ENCODE results near the gene DHFR2. TPM values are rescaled to one million over a fixed set of nuclear protein-coding genes. Genes with fewer than 3 reads are reported as not detected.
"Not testable (repeated sequence)": the region's sequence is repeated elsewhere in the genome, so short reads cannot be mapped to it uniquely, and the experiment has no call there.

DHFR2 gene
- total RNA-seq, 4 donors from 2014 or later: 6.0 to 16.7 (median 6.6) TPM

GRCh38 chr3:94049267-94049666, 13.4 kb downstream of the DHFR2 start:
- Histone ChIP-seq H3K27ac (no peak overlapping the region), H3K9me3 (no peaks in the 10 kb centered on the region), H3K36me3 (peaks cover 0 to 5% (median under 1%) of the 10 kb centered on the region in 4 donors), H3K27me3 (no peaks in the 10 kb centered on the region), H3K4me3 (no peak overlapping the region), H3K4me1 (no peaks in the 10 kb centered on the region)
- DNase-seq: no peak
- WGBS, 2 donors (ENCODE audit: low coverage in 1 of 2): 81 to 91% methylated on average over 2 of the region's 2 CpGs
- TF ChIP-seq, protein P1, sequence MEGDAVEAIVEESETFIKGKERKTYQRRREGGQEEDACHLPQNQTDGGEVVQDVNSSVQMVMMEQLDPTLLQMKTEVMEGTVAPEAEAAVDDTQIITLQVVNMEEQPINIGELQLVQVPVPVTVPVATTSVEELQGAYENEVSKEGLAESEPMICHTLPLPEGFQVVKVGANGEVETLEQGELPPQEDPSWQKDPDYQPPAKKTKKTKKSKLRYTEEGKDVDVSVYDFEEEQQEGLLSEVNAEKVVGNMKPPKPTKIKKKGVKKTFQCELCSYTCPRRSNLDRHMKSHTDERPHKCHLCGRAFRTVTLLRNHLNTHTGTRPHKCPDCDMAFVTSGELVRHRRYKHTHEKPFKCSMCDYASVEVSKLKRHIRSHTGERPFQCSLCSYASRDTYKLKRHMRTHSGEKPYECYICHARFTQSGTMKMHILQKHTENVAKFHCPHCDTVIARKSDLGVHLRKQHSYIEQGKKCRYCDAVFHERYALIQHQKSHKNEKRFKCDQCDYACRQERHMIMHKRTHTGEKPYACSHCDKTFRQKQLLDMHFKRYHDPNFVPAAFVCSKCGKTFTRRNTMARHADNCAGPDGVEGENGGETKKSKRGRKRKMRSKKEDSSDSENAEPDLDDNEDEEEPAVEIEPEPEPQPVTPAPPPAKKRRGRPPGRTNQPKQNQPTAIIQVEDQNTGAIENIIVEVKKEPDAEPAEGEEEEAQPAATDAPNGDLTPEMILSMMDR (IDR thresholded peaks at IDR 0.05): no peak
- TF ChIP-seq EP300 (IDR thresholded peaks at IDR 0.05; ENCODE audit: low read depth) (no peak), POLR2AphosphoS5 (IDR thresholded peaks at IDR 0.05) (no peak), POLR2A (IDR thresholded peaks at IDR 0.05) (no peak)
- in situ Hi-C loops (cut with MboI; ENCODE audit: low pct_ligation_motif_present in 1 of 4, low pct_unique_long_range_greater_than_20kb in 1 of 4, low sequenced_read_pairs in 3 of 4): no loop called here
- intact Hi-C loops (cut with DNase I; ENCODE audit: low total_unique reads): no loop called here

- in situ Hi-C loops (cut with MboI; ENCODE audit: low pct_ligation_motif_present in 1 of 4, low pct_unique_long_range_greater_than_20kb in 1 of 4, low sequenced_read_pairs in 3 of 4): no loop called here
- Histone ChIP-seq H3K9me3 (no peaks in the 10 kb centered on the region), H3K36me3 (peaks cover 0 to 7% (median 2%) of the 10 kb centered on the region in 4 donors), H3K27me3 (no peaks in the 10 kb centered on the region), H3K4me3 (no peak overlapping the region), H3K27ac (no peak overlapping the region), H3K4me1 (no peaks in the 10 kb centered on the region)
- no peak for TF ChIP-seq POLR2A (IDR thresholded peaks at IDR 0.05)
- TF ChIP-seq, protein P1 (IDR thresholded peaks at IDR 0.05): no peak
- no peak for TF ChIP-seq EP300 (IDR thresholded peaks at IDR 0.05; ENCODE audit: low read depth)
- no peak for TF ChIP-seq POLR2AphosphoS5 (IDR thresholded peaks at IDR 0.05)
- intact Hi-C loops (cut with DNase I; ENCODE audit: low total_unique reads): no loop called here
- no peak for DNase-seq
- 95 to 100% methylated on average over 2 of the region's 2 CpGs for WGBS, 2 donors (ENCODE audit: low coverage in 1 of 2)
Observed at GRCh38 chr3:94046533-94046932, 16.2 kb downstream of the DHFR2 start.

DNA sequence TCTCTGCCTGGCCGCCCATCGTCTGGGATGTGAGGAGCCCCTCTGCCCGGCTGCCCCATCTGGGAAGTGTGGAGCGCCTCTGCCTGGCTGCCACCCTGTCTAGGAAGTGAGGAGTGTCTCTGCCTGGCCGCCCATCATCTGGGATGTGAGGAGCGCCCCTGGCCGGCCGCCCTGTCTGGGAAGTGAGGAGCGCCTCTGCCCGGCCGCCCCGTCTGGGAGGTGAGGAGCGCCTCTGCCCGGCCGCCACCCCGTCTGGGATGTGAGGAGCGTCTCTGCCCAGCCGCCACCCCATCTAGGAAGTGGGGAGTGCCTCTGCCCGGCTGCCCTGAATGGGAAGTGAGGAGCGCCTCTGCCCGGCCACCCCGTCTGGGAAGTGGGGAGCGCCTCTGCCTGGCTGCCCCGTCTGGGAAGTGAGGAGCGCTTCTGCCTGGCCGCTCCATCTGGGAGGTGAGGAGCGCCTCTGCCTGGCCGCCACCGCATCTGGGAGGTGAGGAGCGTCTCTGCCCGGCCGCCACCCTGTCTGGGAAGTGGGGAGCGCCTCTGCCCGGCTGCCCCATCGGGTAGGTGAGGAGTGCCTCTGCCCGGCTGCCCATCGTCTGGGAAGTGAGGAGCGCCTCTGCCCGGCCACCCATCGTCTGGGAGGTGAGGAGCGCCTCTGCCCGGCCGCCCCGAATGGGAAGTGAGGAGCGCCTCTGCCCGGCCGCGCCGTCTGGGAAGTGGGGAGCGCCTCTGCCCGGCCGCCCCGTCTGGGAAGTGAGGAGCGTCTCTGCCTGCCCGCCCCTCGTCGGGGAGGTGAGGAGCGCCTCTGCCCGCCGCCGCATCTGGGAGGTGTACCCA, 18.4 kb downstream of the DHFR2 start:
- DNase-seq; H3K27me3 ChIP-seq; H3K36me3 ChIP-seq; in situ Hi-C loops (cut with MboI; ENCODE audit: low pct_ligation_motif_present in 1 of 4, low pct_unique_long_range_greater_than_20kb in 1 of 4, low sequenced_read_pairs in 3 of 4); intact Hi-C loops (cut with DNase I; ENCODE audit: low total_unique reads); H3K4me1 ChIP-seq; H3K4me3 ChIP-seq; H3K9me3 ChIP-seq; H3K27ac ChIP-seq: not testable (repeated sequence)
- WGBS, 2 donors (ENCODE audit: low coverage in 1 of 2): 95 to 100% methylated on average over 11 to 61 of the region's 61 CpGs

GRCh38 chr3:94043285-94043684, 19.4 kb downstream of the DHFR2 start:
- H3K9me3 ChIP-seq: no peaks in the 10 kb centered on the region
- H3K4me1 ChIP-seq: no peaks in the 10 kb centered on the region
- DNase-seq: no peak
- H3K4me3 ChIP-seq: no peak overlapping the region
- WGBS, 2 donors (ENCODE audit: low coverage in 1 of 2): 92 to 93% methylated on average over 1 of the region's 1 CpG
- intact Hi-C loops (cut with DNase I; ENCODE audit: low total_unique reads) (no loop called here), in situ Hi-C loops (cut with MboI; ENCODE audit: low pct_ligation_motif_present in 1 of 4, low pct_unique_long_range_greater_than_20kb in 1 of 4, low sequenced_read_pairs in 3 of 4) (no loop called here)
- no peaks in the 10 kb centered on the region for H3K27me3 ChIP-seq
- no peak overlapping the region for H3K27ac ChIP-seq
- TF ChIP-seq, protein P1 (IDR thresholded peaks at IDR 0.05): no peak
- TF ChIP-seq POLR2AphosphoS5 (IDR thresholded peaks at IDR 0.05): no peak
- TF ChIP-seq POLR2A (IDR thresholded peaks at IDR 0.05): no peak
- TF ChIP-seq EP300 (IDR thresholded peaks at IDR 0.05; ENCODE audit: low read depth): no peak
- peaks cover 0 to 7% (median 2%) of the 10 kb centered on the region in 4 donors for H3K36me3 ChIP-seq
